HepG2 (cell line): ENCODE measurements around the gene PRR9. TPM values are rescaled to one million over a fixed set of nuclear protein-coding genes. Genes with fewer than 3 reads are reported as not detected.

Source experiments
- ATAC-seq: fragments of 200-7000 bp; cut with Tn5 transposase; 3 replicates; pipeline ENCODE4 v1.9.1; 2020; ENCODE audit warnings: mild to moderate bottlenecking, moderate library complexity
- BruUV-seq: library from RNA; stranded (reverse); fragments of 400-500 nt; replicated peaks from 2 replicates; lab custom pipeline; 2021; lab: Mats Ljungman, UMichigan
- CTCF ChIA-PET: fragments of 300-600 bp; formaldehyde crosslinking; extraction: SDS; loops from one replicate; lab custom pipeline; 2021; ENCODE audit warnings: low total read pairs, inconsistent platforms, low intra/inter-chr PET ratio; lab: Yijun Ruan, JAX
- POLR2A ChIA-PET: fragments of 350-600 bp; sonication (Branson Sonifier 250); formaldehyde crosslinking; loops from one replicate; lab custom pipeline; 2020; ENCODE audit warnings: antibody characterized with exemption, inconsistent platforms; lab: Yijun Ruan, JAX
- DNase-seq: peaks from one replicate; pipeline ENCODE4 v3.0.0-alpha.2; 2015; ENCODE audit warnings: low spot score
- FAIRE-seq: peaks from 3 replicates; lab custom pipeline; 2011; peaks lifted over from hg19 to GRCh38; lab: Jason Lieb, UNC
- H2AFZ ChIP-seq: one replicate; pipeline ENCODE4 v1.6.1; 2011; ENCODE audit warnings: low read length, inconsistent platforms
- H3K27ac ChIP-seq: fragments of 300-600 bp; 3 replicates; pipeline ENCODE4 v1.8.0; 2011; ENCODE audit warnings: mixed run types, mild to moderate bottlenecking, mixed read lengths, low read length, inconsistent platforms; ENCODE audit not compliant: insufficient read depth; ENCODE audit errors: extremely low read length
- H3K27me3 ChIP-seq, 2 experiments: fragments of 200-600 bp in 1 of 2; 2 replicates in 1 of 2; 3 replicates in 1 of 2; pipeline versions ENCODE4 v1.6.0 to v1.8.0; 2011; ENCODE audit warnings: low read length in 2 of 2, mild to moderate bottlenecking in 2 of 2, moderate library complexity in 2 of 2, inconsistent platforms in 1 of 2; ENCODE audit not compliant: insufficient read depth in 2 of 2, control insufficient read depth in 1 of 2
- H3K36me3 ChIP-seq, 2 experiments: fragments of 200-600 bp in 1 of 2; replicated peaks in 1 of 2; 2 replicates in 1 of 2; 3 replicates in 1 of 2; pipeline versions ENCODE4 v1.5.1 to v1.8.0; 2011; ENCODE audit warnings: low read length in 2 of 2, inconsistent platforms in 1 of 2; ENCODE audit not compliant: insufficient read depth in 2 of 2, control insufficient read depth in 1 of 2
- H3K4me1 ChIP-seq: 2 replicates; pipeline ENCODE4 v1.5.1; 2012; ENCODE audit warnings: low read length, inconsistent platforms; ENCODE audit not compliant: insufficient read depth
- H3K4me2 ChIP-seq: 2 replicates; pipeline ENCODE4 v1.6.0; 2011; ENCODE audit warnings: low read depth, low read length, inconsistent platforms
- H3K4me3 ChIP-seq, 3 experiments: fragments of 200-600 bp in 1 of 3; sonication (generic), shearing (Covaris generic) in 1 of 3; replicated peaks in 1 of 3; 2 replicates each; pipeline ENCODE4 v1.5.1; 2011 to 2016; ENCODE audit warnings: low read length in 3 of 3, inconsistent platforms in 2 of 3, low read depth in 2 of 3, mild to moderate bottlenecking in 2 of 3, control low read depth in 1 of 3, mixed read lengths in 1 of 3; ENCODE audit not compliant: insufficient read depth in 1 of 3
- H3K79me2 ChIP-seq: one replicate; pipeline ENCODE4 v1.6.1; 2011; ENCODE audit warnings: low read length, inconsistent platforms; ENCODE audit not compliant: insufficient read depth
- H3K9ac ChIP-seq: 2 replicates; pipeline ENCODE4 v1.6.0; 2011; ENCODE audit warnings: mild to moderate bottlenecking, low read depth, low read length, inconsistent platforms; ENCODE audit not compliant: insufficient read depth
- H3K9me3 ChIP-seq: 2 replicates; pipeline ENCODE4 v1.5.1; 2012; ENCODE audit warnings: mild to moderate bottlenecking, low read length
- H4K20me1 ChIP-seq: 2 replicates; pipeline ENCODE4 v1.6.0; 2011; ENCODE audit warnings: inconsistent platforms, mild to moderate bottlenecking, low read length, moderate library complexity; ENCODE audit not compliant: insufficient read depth
- CCAR2 ChIP-seq: fragments of 200-400 bp; formaldehyde crosslinking; optimal IDR thresholded peaks from 2 replicates; pipeline ENCODE3; 2018; ENCODE audit warnings: low read depth, mild to moderate bottlenecking, low read length, moderate library complexity
- FIP1L1 ChIP-seq: fragments of 200-400 bp; formaldehyde crosslinking; IDR thresholded peaks from 2 replicates; pipeline ENCODE4 v1.6.1; 2018; ENCODE audit warnings: low read depth, mild to moderate bottlenecking, low read length, moderate library complexity, borderline replicate concordance; ENCODE audit not compliant: insufficient read depth
- GFI1 ChIP-seq: sonication (generic); formaldehyde crosslinking; IDR thresholded peaks from 2 replicates; pipeline ENCODE4 v1.5.0; 2020; ENCODE audit warnings: missing genetic modification reagents, mild to moderate bottlenecking, borderline replicate concordance
- KDM3A ChIP-seq: IDR thresholded peaks from 2 replicates; pipeline ENCODE4 v1.6.1; 2018; ENCODE audit warnings: low read depth, missing compliant biosample characterization
- KIAA2018 ChIP-seq: sonication (generic); formaldehyde crosslinking; IDR thresholded peaks from 2 replicates; pipeline ENCODE4 v1.5.0; 2020; ENCODE audit warnings: mild to moderate bottlenecking, missing genetic modification reagents, borderline replicate concordance
- MEIS2 ChIP-seq: sonication (generic); formaldehyde crosslinking; IDR thresholded peaks from 2 replicates; pipeline ENCODE4 v1.9.0; 2021; ENCODE audit warnings: mild to moderate bottlenecking, missing genetic modification reagents
- NBN ChIP-seq: fragments of 450-650 bp; conservative IDR thresholded peaks from 2 replicates; pipeline ENCODE4 v1.6.1; 2017
- NFIC ChIP-seq: IDR thresholded peaks from 2 replicates; pipeline ENCODE4 v1.6.1; 2012; ENCODE audit warnings: mild to moderate bottlenecking, low read length, inconsistent platforms
- NFKB2 ChIP-seq: sonication (generic); formaldehyde crosslinking; IDR thresholded peaks from 2 replicates; pipeline ENCODE4 v1.4.0; 2020; ENCODE audit warnings: missing genetic modification reagents, borderline replicate concordance
- PHF5A ChIP-seq: IDR thresholded peaks from one replicate; pipeline ENCODE4 v1.6.1; 2018; ENCODE audit warnings: low read depth, missing genetic modification reagents; ENCODE audit not compliant: unreplicated experiment
- TBP ChIP-seq: sonication (generic); formaldehyde crosslinking; IDR thresholded peaks from 2 replicates; pipeline ENCODE4 v1.5.0; 2020; ENCODE audit warnings: missing genetic modification reagents
- USF2 ChIP-seq, 2 experiments: sonication (generic) in 1 of 2; formaldehyde crosslinking in 1 of 2; IDR thresholded peaks; 2 replicates each; pipeline versions ENCODE4 v1.5.1 to v1.6.1; 2011 to 2020; ENCODE audit warnings: borderline replicate concordance in 1 of 2, low read depth in 1 of 2, low read length in 1 of 2, mild to moderate bottlenecking in 1 of 2, missing genetic modification reagents in 1 of 2, moderate library complexity in 1 of 2
- ZBTB26 ChIP-seq: IDR thresholded peaks from 2 replicates; pipeline ENCODE4 v1.6.1; 2016; ENCODE audit warnings: missing compliant biosample characterization, missing genetic modification reagents, borderline replicate concordance
- ZNF224 ChIP-seq: sonication (generic); formaldehyde crosslinking; IDR thresholded peaks from 2 replicates; pipeline ENCODE4 v1.5.0; 2020; ENCODE audit warnings: mild to moderate bottlenecking, missing genetic modification reagents
- WGBS: methylation state at CpG from one replicate; pipeline ENCODE4 v1.1.6; 2017; ENCODE audit warnings: low lambda C conversion rate; 5-methylcytosine and 5-hydroxymethylcytosine counted together
- in situ Hi-C: cut with HindIII; loops from 2 replicates; pipeline ENCODE4 v1.10.0; 2017; ENCODE audit warnings: low pct_unique_long_range_greater_than_20kb; ENCODE audit not compliant: extremely low pct_ligation_motif_present
- intact Hi-C: fragments of 100-400 bp; cut with micrococcal nuclease; formaldehyde crosslinking; loops from one replicate; pipeline ENCODE4 v1.10.0; 2022; ENCODE audit not compliant: unreplicated experiment
- polyA plus RNA-seq, 8 experiments: library from polyadenylated mRNA; depleted of rRNA in 3 of 8; stranded (reverse) in 7 of 8; unstranded in 1 of 8; fragments of >200 nt; fragmentation: Illumina TruSeq in 4 of 8; extraction: Trizol in 4 of 8; gene quantifications; 2 replicates each; pipeline versions ENCODE4 v1.2.1 to v1.2.3, GENCODE V29; 2011 to 2016; ENCODE audit warnings: low read depth in 4 of 8, missing spikeins in 1 of 8, mixed read lengths in 1 of 8; ENCODE audit not compliant: insufficient read depth in 1 of 8
- total RNA-seq, 5 experiments: library from RNA; depleted of rRNA; stranded (reverse); fragments of >200 nt; fragmentation: Illumina TruSeq; extraction: Trizol; gene quantifications; 2 replicates each; pipeline ENCODE4 v1.2.3, GENCODE V29; 2016; ENCODE audit warnings: low read depth in 1 of 5

The PRR9 gene
- total and polyA plus RNA-seq, 2 of the 13 experiments (the other 11 are each of a cell fraction or from before 2014, with no cell fraction given): not detected

GRCh38 chr1:153251562-153251961, 34.2 kb downstream of the PRR9 start:
- in situ Hi-C loops (no loop called here), intact Hi-C loops (no loop called here)
- Histone ChIP-seq H3K4me1 (no peaks in the 10 kb centered on the region), H3K27ac (no peak overlapping the region), H3K9ac (no peak overlapping the region), H3K79me2 (no peaks in the 10 kb centered on the region), H3K4me3 (no peak overlapping the region), H3K4me2 (no peak overlapping the region), H4K20me1 (no peaks in the 10 kb centered on the region), H3K27me3 (no peaks in the 10 kb centered on the region), H3K36me3 (no peaks in the 10 kb centered on the region), H2AFZ (no peak overlapping the region), H3K9me3 (no peaks in the 10 kb centered on the region)
- ChIA-PET CTCF (no interaction called here), POLR2A (no interaction called here)
- no TSS peak for BruUV-seq
- FAIRE-seq (no peak), ATAC-seq (no peak), DNase-seq (no peak)
- 8% methylated on average over 3 of the region's 3 CpGs for WGBS
- TF ChIP-seq GFI1 (CRISPR knock-in tag) (no peak), NFIC (no peak), NBN (no peak), CCAR2 (no peak), MEIS2 (CRISPR knock-in tag) (no peak), FIP1L1 (no peak), ZNF224 (CRISPR knock-in tag) (no peak), ZBTB26 (no peak), USF2 (IDR thresholded peaks at IDR 0.05; ENCODE audit: low read depth, low read length) (no peak), USF2 (CRISPR knock-in tag; IDR thresholded peaks at IDR 0.05; ENCODE audit: borderline replicate concordance) (no peak), NFKB2 (CRISPR knock-in tag) (no peak), KDM3A (CRISPR knock-in tag) (no peak), TBP (CRISPR knock-in tag) (no peak), PHF5A (no peak), KIAA2018 (CRISPR knock-in tag) (no peak)
